ENCODE measurements around the gene C14orf39.
"Not testable (repeated sequence)": the region's sequence is repeated elsewhere in the genome, so short reads cannot be mapped to it uniquely, and the experiment has no call there.

Gene C14orf39

DNA sequence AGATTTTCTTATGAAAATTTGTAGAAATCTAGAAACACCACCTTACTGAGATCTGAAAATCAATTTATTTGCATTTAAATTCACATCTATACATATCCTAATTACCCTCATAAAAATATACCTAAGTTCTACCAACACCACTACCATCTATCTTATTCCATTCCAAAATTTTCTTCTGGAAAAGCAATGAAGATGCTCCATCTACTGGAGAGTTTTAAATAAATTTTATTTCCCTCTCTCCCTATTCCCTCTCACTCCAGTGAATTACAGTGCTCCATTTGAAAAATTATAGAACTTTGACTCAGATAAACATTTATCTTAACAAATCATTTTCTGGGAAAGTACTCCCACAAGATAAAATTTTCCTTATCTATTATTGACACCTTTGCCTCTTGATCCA lies 2.3 kb upstream of the C14orf39 start:
- no peak for DNase-seq

DNA sequence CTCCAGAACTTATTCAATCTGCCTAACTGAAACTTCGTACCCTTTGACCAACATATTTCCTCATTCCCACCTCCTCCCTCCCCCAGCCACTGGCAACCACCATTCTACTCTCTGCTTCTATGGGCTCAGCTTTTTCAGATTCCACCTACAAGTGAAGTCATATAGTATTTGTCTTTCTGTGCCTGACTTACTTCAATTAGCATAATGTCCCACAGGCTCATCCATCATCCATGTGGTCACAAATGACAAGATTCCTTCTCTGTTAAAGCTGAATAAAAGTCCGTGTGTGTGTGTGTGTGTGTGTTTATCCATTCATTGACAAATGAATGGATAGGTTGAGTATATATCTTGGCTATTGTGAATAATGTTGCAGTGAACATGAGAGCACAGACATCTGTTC lies 1.3 kb upstream of the C14orf39 start:
- DNase-seq = no peak

DNA sequence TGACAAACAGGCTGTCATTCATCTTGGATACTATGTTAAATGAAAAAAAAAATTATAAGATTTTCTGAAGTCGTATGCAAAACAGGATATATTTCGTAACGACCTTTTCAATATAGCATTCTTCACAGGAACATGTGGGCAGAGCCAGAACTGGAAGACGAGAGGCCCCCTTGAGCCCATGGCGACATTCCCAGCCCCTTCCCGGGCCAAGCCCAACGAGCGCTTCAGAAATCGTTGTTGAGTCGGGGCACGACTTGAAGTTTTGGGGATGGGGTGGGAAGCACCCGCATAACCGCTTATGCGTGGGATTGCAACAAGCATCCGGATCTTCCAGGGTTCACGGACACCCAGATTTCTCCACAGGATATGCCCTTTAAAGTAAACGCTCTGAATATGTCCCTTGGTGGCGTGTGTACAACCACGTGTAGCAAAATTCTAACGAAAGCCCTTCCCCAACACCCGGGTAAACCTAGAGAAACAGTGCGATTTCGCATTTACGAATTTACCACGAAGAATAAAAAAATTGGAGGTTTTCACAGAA lies 736 bp downstream of the C14orf39 start:
- DNase-seq = no peak

DNA sequence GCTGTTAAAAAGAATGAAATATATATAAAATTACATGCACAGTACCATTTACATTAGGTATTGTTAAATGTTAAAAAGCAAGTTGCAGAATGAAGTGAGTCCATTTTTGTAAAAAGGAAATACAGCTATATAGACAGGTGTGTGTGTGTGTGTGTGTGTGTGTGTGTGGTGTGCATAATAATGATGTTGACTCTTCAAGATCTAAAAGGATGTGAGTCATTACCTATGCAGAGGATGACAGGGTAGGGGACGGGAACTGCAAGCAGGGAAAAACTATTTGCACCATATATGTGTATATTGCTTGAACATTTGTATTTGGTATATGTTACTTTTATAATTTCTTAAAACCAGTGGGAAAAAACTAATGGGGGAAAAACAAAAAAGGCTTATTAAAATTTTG lies 3.1 kb downstream of the C14orf39 start:
- no peak for DNase-seq

DNA sequence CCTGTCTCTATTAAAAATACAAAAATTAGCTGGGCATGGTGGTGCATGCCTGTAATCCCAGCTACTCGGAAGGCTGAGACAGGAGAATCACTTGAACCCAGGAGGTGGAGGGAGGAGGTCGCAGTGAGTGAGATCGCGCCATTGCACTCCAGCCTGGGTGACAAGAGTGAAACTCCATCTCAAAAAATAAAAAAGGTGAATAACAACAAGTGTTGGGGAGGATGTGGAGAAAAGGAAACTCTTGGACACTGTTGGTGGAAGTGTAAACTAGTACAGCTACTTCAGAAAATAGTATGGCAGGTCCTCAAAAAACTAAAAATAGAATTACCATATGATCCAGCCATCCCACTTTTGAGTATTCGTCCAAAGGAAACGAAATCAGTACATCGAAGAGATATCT lies 5.6 kb downstream of the C14orf39 start:
- not testable (repeated sequence) for DNase-seq

DNA sequence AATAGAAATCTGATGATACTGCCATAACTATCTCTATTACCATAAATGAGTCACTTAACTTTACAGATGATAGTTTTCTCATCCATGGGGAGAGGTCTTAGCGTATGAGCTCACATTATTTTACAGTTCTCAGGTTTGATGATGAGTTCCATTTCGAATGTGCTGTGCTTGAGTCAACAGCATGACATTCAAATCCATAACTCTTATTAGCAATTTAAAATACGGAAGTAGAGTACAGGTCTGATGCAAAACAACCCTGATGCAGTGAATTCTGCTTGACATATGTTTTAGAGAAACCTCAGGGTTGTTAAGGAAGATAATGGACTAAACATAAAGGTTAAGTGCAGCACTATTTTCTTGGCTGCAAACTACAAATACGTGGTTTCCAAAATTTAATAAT lies 30.0 kb downstream of the C14orf39 start:
- DNase-seq = no peak

DNA sequence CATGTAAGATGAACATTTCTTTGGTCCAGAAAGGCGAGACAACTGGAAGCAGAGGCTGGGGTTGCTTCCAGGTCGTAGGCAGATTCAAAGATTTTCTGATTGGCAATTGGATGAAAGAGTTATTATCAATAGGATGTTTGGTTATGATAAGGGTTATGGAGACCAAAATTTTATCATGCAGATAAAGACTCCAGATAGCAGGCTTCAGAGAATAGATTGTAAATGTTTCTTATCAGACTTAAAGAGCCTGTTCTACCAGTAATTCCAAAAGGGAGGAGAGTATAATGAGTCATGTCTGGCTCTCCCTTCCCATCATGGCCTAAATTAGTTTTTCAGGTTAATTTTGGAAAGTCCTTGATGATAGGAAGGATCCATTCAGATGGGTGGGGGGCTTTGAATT lies 55.6 kb downstream of the C14orf39 start:
- no peak for DNase-seq

DNA sequence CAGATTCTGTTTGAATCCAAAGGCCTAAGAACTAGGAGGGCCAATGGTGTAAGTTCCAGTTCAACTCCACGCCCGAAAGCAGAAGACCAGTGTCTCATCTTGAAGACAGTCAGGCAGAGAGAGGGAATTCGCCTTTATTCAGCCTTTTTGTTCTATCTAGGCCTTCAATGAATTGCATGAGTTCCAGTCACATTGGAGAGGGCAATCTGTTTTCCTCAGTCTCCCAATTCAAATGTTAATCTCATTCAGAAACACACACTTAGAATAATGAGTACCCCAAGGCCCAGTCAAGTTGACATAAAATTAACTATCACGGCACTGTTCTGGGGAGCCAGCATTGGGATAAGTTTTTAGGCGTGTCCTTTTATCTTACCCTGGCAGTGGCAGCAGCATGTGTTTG lies 65.8 kb downstream of the C14orf39 start:
- no peak for DNase-seq

DNA sequence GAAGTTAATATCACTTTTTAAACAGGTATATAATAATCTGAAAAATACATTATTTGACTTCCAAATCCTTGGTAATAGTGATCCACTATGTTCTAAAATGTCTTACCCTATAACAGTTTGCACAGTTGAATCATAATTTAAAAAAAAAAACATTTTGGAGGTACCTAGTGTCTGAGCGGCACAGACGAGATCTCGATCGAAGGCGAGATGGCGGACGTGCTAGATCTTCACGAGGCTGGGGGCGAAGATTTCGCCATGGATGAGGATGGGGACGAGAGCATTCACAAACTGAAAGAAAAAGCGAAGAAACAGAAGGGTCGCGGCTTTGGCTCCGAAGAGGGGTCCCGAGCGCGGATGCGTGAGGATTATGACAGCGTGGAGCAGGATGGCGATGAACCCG lies 88.3 kb downstream of the C14orf39 start:
- DNase-seq = not testable (repeated sequence)

DNA sequence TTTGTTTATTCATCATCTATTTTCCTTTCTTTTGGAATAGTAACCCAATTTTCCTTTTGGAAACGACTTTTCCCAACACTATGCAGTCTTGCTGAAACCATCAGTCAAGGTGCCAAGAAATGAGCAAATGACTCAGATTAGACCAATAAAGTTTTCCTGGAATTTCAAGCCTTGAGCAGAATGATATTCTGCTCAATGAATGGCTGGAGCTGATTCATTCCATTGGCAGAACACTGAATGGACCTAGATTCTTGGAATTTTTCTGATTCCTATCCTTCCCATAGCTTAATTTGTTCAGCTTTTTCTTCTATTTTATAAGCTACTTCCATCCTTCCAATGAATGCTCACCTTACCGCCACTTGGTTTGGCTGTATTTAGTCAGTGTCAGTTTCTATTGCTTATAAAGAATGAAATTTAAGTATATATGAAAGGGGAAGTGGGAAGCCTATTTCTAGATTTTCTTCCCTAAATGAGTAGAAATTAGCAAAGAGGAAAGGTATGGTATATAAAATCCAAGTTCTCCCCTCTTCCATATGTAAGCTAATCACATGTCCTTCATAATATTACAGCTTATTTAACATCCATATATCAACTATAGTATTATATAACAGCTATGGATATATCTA lies 89.0 kb downstream of the C14orf39 start:
- no peak for DNase-seq
